OCI-LY3 (cell line): ENCODE measurements around the gene CEP112.

Experiments
- H2AFZ ChIP-seq: fragments of 200-600, 300-600 bp; shearing (Covaris generic); 2 replicates; pipeline ENCODE4 v1.6.0; 2014; ENCODE audit warnings: antibody characterized with exemption, low read depth, low read length
- H3K27ac ChIP-seq: fragments of 200-600, 300-600 bp; sonication (generic); 2 replicates; pipeline ENCODE4 v1.5.1; 2014; ENCODE audit warnings: mild to moderate bottlenecking, low read length, moderate library complexity, mixed read lengths
- H3K27me3 ChIP-seq: fragments of 200-600, 300-600 bp; sonication (generic); 2 replicates; pipeline ENCODE4 v1.6.1; 2014; ENCODE audit warnings: low read depth, low read length, mixed read lengths
- H3K36me3 ChIP-seq: fragments of 200-600, 300-600 bp; sonication (generic); replicated peaks from 2 replicates; pipeline ENCODE3; 2014; ENCODE audit warnings: low read depth, low read length, mixed read lengths
- H3K4me1 ChIP-seq: fragments of 300-600, 200-600 bp; sonication (generic); 2 replicates; pipeline ENCODE4 v1.6.1; 2014; ENCODE audit warnings: low read length, mixed read lengths
- H3K4me2 ChIP-seq: fragments of 200-600, 300-600 bp; sonication (generic); 2 replicates; pipeline ENCODE4 v1.6.1; 2014; ENCODE audit warnings: low read length, mixed read lengths
- H3K4me3 ChIP-seq: fragments of 300-600, 200-600 bp; sonication (generic); 2 replicates; pipeline ENCODE4 v1.5.1; 2014; ENCODE audit warnings: antibody characterized with exemption, mild to moderate bottlenecking, low read length, moderate library complexity
- H3K79me2 ChIP-seq: fragments of 300-600, 200-600 bp; shearing (Covaris generic); 2 replicates; pipeline ENCODE4 v1.6.1; 2014; ENCODE audit warnings: mild to moderate bottlenecking, low read length, mixed read lengths
- H3K9ac ChIP-seq: fragments of 300-600, 200-600 bp; shearing (Covaris generic); 2 replicates; pipeline ENCODE4 v1.6.0; 2014; ENCODE audit warnings: mild to moderate bottlenecking, low read length, moderate library complexity
- H3K9me3 ChIP-seq: fragments of 200-600, 300-600 bp; shearing (Covaris generic); 2 replicates; pipeline ENCODE4 v1.6.1; 2014; ENCODE audit warnings: low read length, mixed read lengths; ENCODE audit not compliant: insufficient read depth
- H4K20me1 ChIP-seq: fragments of 200-600, 300-600 bp; sonication (generic); 2 replicates; pipeline ENCODE4 v1.6.1; 2016; ENCODE audit warnings: low read length, mixed read lengths; ENCODE audit not compliant: insufficient read depth
- CTCF ChIP-seq: fragments of 200-600, 300-600 bp; sonication (generic); IDR thresholded peaks from 2 replicates; pipeline ENCODE4 v1.5.1; 2014; ENCODE audit warnings: antibody characterized with exemption, low read length, low read depth
- EZH2phosphoT487 ChIP-seq: fragments of 200-600 bp; shearing (Covaris generic); IDR thresholded peaks from 2 replicates; pipeline ENCODE4 v1.6.1; 2018; ENCODE audit warnings: antibody characterized with exemption, mixed run types, low read depth

Gene CEP112

GRCh38 chr17:66002063-66002585 is 189.8 kb downstream of the CEP112 start:
- H3K36me3 ChIP-seq: no peaks in the 10 kb centered on the region
- H2AFZ ChIP-seq: no peak overlapping the region
- H3K4me1 ChIP-seq: no peaks in the 10 kb centered on the region
- H3K4me2 ChIP-seq: no peak overlapping the region
- no peaks in the 10 kb centered on the region for H4K20me1 ChIP-seq
- H3K27ac ChIP-seq: no peak overlapping the region
- H3K9me3 ChIP-seq: no peaks in the 10 kb centered on the region
- H3K27me3 ChIP-seq: no peaks in the 10 kb centered on the region
- H3K9ac ChIP-seq: no peak overlapping the region
- TF ChIP-seq CTCF (no peak), EZH2phosphoT487 (no peak)
- no peaks in the 10 kb centered on the region for H3K79me2 ChIP-seq
- no peak overlapping the region for H3K4me3 ChIP-seq

- Histone ChIP-seq H3K27ac (no peak overlapping the region), H3K9me3 (no peaks in the 10 kb centered on the region), H3K9ac (no peak overlapping the region), H3K79me2 (no peaks in the 10 kb centered on the region), H3K4me1 (no peaks in the 10 kb centered on the region), H4K20me1 (no peaks in the 10 kb centered on the region), H3K4me2 (no peak overlapping the region), H3K27me3 (no peaks in the 10 kb centered on the region), H3K4me3 (no peak overlapping the region), H3K36me3 (no peaks in the 10 kb centered on the region), H2AFZ (no peak overlapping the region)
- no peak for TF ChIP-seq CTCF
- TF ChIP-seq EZH2phosphoT487: no peak
Measured at GRCh38 chr17:66000216-66000615, 191.7 kb downstream of the CEP112 start.

GRCh38 chr17:65998675-65999074 is 193.3 kb downstream of the CEP112 start:
- TF ChIP-seq EZH2phosphoT487: no peak
- TF ChIP-seq CTCF: no peak
- H3K27ac ChIP-seq: no peak overlapping the region
- no peak overlapping the region for H3K9ac ChIP-seq
- peaks cover 6% of the 10 kb centered on the region for H3K4me1 ChIP-seq
- no peak overlapping the region for H3K4me2 ChIP-seq
- H2AFZ ChIP-seq: no peak overlapping the region
- no peak overlapping the region for H3K4me3 ChIP-seq
- no peaks in the 10 kb centered on the region for H3K36me3 ChIP-seq
- H4K20me1 ChIP-seq: no peaks in the 10 kb centered on the region
- no peaks in the 10 kb centered on the region for H3K9me3 ChIP-seq
- H3K79me2 ChIP-seq: no peaks in the 10 kb centered on the region
- no peaks in the 10 kb centered on the region for H3K27me3 ChIP-seq

- Histone ChIP-seq H2AFZ (no peak overlapping the region), H3K4me2 (no peak overlapping the region), H3K9ac (no peak overlapping the region), H4K20me1 (no peaks in the 10 kb centered on the region), H3K4me1 (peaks cover 11% of the 10 kb centered on the region), H3K9me3 (no peaks in the 10 kb centered on the region; the same call in 1 of the 2 replicates), H3K36me3 (no peaks in the 10 kb centered on the region), H3K27ac (no peak overlapping the region), H3K27me3 (no peaks in the 10 kb centered on the region), H3K79me2 (no peaks in the 10 kb centered on the region), H3K4me3 (no peak overlapping the region)
- TF ChIP-seq CTCF (no peak), EZH2phosphoT487 (no peak)
Measured at GRCh38 chr17:65994679-65995078, 197.3 kb downstream of the CEP112 start.
